HG02973 (cell line): Measurements from ENCODE around the gene IPO9.
"Not testable (repeated sequence)": the region's sequence is repeated elsewhere in the genome, so short reads cannot be mapped to it uniquely, and the experiment has no call there.

Source experiments
- ATAC-seq: cut with Tn5 transposase; IDR thresholded peaks from one replicate; pipeline ENCODE4 v1.9.1; 2021; ENCODE audit warnings: moderate library complexity; ENCODE audit not compliant: unreplicated experiment

IPO9 gene

GRCh38 chr1:201845331-201846083, 16.6 kb downstream of the IPO9 start:
- no peak for ATAC-seq

DNA sequence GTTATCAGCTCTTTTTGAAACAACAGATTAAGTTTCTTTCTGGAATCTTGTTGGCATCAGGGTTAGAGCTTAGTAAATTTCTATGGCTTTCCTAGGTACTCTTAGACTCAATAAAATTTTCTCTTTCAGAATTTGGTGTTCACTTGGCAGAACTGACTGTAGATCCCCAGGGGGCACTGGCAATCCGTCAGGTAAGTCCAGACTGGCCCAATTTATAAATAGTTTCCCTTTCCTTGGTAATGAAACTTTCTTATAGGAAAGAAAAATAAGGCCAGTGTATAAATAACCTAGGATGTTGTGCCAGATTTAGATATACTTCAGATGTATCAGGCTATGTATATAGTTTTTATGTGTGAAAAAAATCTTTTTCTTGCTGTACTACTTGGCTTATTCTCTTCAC, 18.2 kb downstream of the IPO9 start:
- ATAC-seq = no peak

GRCh38 chr1:201848230-201848629, 19.3 kb downstream of the IPO9 start:
- no peak for ATAC-seq

DNA sequence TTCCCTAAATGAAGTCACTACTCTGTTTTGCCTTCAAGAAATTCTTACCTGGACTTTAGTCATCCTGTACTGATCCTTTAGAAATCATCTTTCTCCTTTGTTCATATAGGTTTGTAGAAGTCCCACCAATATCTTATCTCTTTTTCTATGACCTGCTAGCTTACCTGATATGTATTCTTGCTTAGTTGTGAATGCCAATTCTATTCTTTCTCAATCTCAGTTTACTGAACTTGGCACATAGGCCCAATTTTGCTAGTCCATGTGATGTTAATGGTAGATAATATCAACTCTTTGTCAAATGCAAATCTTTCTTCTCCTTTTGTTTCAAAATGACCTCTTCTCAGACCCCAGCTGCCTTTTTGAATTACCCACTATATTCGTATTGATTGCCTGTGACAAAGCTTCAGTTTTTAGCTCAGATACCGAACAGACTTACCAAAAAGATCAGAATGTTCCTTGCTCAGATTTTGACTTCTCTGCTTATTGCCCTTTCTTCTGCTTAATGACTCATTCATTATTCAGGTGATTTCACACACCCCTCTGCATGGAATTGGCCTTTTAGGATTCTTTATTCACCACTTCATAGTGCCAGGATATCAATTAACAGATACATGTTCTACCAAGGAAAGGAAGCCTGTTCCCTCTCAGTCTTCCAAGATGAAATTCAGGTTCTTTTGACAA, 20.6 kb downstream of the IPO9 start:
- ATAC-seq = no peak

- ATAC-seq = no peak
Observed at GRCh38 chr1:201850053-201850397, 21.1 kb downstream of the IPO9 start.

DNA sequence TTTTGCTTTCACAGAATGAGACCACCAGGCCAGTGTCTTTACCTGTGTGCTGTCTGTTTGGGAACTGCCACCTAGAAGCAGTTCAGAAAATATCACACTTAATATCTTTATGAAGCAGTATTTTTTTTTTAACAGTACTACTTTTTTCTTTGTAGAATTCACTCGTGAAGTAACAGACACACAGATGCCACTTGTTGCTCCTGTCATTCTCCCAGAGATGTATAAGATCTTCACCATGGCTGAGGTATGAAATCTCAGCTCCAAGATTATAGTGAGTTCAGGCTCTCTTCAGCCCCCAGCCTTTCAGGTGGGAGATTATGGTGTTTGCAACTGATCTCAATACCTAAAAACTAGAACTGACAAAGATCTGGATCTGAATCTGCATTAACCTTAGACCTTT, 23.0 kb downstream of the IPO9 start:
- ATAC-seq = no peak

DNA sequence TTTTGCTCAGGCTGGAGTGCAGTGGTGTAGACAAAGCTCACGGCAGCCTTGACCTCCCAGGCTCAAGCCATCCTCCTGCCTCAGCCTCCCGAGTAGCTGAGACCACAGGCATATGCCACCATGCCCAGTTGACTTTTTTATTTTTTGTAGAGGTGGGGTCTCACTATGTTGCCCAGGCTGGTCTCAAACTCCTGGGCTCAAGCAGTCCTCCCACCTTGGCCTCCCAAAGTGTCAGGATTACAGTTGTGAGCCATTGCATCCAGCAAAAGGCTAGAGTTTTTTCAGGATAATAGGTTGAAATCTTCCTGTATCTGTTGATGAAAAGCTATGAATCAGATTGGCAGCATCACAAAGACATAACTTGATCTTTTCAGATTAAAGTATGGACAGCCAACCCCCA, 27.8 kb downstream of the IPO9 start:
- ATAC-seq = not testable (repeated sequence)

GRCh38 chr1:201859424-201859823, 30.5 kb downstream of the IPO9 start:
- no peak for ATAC-seq

- ATAC-seq = no peak
Observed at GRCh38 chr1:201861448-201861847, 32.5 kb downstream of the IPO9 start.

GRCh38 chr1:201870397-201870796, 41.4 kb downstream of the IPO9 start:
- ATAC-seq = no peak

- ATAC-seq = no peak
Observed at GRCh38 chr1:201874672-201875071, 45.7 kb downstream of the IPO9 start.

DNA sequence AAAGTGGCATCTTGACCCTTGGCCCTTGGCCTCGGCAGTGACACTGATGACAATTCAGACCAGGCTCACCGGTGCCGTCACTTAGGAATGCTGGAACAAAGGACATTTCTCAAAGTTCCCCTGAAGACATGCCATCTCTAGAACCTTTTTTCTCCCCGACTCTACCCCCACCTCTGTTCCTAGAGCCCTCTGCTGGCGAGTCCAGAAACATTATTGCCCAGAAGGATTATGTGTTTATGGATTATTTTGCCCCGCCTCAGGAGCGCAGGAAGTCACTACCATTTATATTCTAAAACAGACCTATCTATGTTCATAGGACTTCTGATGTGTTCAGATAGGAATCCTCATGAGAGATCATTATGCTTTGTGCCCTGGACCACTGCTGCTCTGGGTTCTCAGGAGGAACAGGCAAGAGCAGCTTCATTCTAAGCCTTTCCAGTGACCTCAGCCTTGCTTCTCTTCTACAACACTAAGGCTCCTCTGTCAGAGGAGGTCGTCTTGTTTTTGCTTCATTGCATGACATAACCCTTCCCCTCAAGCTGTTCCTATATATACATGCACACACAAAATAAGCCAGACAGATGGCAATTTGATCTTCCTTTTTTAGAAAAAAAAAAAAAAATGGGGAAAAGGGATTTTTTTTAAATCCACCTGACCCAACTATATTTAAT, 47.3 kb downstream of the IPO9 start:
- no peak for ATAC-seq

- no peak for ATAC-seq
Observed at GRCh38 chr1:201877877-201878401, 49.0 kb downstream of the IPO9 start.

- no peak for ATAC-seq
Observed at GRCh38 chr1:201880928-201881571, 52.1 kb downstream of the IPO9 start.

DNA sequence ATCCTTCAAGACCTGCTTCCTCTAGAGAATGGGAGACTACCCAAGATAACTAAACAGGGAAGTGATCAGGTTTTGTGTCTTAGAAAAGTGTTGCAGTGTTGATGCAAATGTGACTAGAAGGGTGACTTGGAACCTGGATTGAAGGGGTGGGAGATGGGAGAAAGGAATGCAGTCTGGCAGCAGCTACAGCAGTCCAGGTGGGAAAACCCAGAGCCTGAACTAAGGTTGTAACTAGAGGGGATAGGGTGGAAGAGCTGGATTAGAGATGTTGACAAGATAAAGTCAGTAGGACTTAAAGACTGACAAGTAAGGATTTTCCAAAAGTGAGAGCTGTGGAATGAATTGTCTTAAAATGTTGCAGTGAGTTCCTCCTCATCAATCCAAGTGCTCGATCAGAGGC, 52.7 kb downstream of the IPO9 start:
- ATAC-seq = no peak

DNA sequence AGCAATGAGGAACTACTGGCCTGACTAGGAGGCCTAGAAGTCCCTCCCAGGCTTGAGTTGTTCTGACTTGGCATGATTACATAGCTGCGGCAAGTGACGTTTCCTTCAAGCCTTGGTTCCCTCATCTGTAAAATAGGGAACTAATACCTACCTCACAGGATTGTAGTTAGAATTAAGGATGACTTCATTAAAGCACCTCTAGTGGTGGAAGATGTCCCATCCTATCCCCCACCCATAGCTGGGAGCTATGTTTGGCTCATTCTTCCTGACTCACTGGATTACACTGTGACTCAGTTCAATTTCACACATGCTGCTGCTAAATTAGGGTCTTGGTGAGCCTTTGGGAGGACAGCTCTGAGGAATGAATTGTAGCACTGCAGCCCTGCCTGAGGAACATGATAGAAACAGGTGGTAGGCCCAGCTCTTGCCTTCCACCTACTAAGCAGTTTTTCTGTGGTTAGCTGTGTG, 53.7 kb downstream of the IPO9 start:
- ATAC-seq = no peak

GRCh38 chr1:201883266-201883665, 54.3 kb downstream of the IPO9 start:
- ATAC-seq = no peak

- ATAC-seq = no peak
Observed at GRCh38 chr1:201883786-201884185, 54.8 kb downstream of the IPO9 start.

DNA sequence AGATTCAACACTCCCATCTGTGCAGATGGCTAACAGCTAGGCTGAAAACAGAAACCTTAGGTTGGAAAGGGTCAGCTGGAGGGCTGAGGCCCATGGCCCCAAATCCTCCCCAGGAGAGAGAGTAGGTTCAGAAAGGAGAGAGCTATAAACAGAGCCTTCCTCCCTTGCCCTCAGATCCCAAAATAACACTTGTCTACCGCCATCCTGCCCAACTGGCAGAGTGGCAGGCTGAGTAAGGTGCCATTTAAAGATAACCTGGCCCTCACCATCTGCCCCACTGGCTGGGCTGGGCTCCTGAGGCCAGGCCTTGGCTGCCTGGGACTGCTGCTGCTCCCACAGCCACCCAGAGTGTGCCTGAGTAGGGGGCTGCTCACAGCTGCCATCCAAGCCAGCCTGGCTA, 55.5 kb downstream of the IPO9 start:
- ATAC-seq = no peak

DNA sequence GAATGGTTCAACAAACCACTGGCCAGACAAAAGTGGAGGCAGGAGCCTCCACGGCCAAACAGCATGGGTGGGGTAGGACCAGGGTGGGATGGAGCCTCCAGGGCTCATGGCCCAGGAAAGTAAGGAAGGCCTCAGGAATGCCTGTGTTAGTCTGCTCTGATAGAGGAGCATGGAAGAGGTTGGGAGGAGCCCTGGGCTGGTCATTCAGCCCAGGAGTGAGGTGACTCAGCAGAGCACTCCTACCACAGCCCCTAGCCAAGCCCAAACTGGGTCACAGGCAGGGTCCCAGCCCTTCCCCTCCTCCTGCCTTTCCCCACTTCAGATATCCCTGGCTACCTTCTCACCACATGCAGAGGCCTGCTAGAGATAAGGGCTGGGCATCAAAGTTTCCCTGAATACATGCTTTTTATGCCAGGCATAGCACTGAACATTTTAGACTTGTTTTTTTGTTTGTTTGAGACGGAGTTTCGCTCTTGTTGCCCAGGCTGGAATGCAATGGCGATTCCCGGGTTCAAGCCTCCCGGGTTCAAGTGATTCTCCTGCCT, 56.6 kb downstream of the IPO9 start:
- ATAC-seq = no peak
